PC-9 (cell line): ENCODE results near the gene MLKL.

Experiments
- CTCF ChIP-seq: fragments of 200-600 bp; sonication (generic); conservative IDR thresholded peaks from 2 replicates; pipeline ENCODE4 v1.6.1; 2017; ENCODE audit warnings: mixed run types, antibody characterized with exemption, mild to moderate bottlenecking, moderate library complexity
- EZH2 ChIP-seq: fragments of 200-600 bp; sonication (generic); IDR thresholded peaks from 2 replicates; pipeline ENCODE4 v1.8.0; 2017; ENCODE audit warnings: antibody characterized with exemption, low read depth

- no peak for TF ChIP-seq CTCF
- TF ChIP-seq EZH2, result no peak
These were observed 15.7 kb upstream of the MLKL start for GRCh38 chr16:74716355-74716754.
